Suppressor macrophage treated with lipopolysaccharide for 4 hours (primary cell): ENCODE measurements around the gene CIDEB.
"Not testable (repeated sequence)": the region's sequence is repeated elsewhere in the genome, so short reads cannot be mapped to it uniquely, and the experiment has no call there.

Source experiments
- DNase-seq: peaks from one replicate; pipeline ENCODE4 v3.0.0-alpha.2; 2020

CIDEB gene, protein sequence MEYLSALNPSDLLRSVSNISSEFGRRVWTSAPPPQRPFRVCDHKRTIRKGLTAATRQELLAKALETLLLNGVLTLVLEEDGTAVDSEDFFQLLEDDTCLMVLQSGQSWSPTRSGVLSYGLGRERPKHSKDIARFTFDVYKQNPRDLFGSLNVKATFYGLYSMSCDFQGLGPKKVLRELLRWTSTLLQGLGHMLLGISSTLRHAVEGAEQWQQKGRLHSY

DNA sequence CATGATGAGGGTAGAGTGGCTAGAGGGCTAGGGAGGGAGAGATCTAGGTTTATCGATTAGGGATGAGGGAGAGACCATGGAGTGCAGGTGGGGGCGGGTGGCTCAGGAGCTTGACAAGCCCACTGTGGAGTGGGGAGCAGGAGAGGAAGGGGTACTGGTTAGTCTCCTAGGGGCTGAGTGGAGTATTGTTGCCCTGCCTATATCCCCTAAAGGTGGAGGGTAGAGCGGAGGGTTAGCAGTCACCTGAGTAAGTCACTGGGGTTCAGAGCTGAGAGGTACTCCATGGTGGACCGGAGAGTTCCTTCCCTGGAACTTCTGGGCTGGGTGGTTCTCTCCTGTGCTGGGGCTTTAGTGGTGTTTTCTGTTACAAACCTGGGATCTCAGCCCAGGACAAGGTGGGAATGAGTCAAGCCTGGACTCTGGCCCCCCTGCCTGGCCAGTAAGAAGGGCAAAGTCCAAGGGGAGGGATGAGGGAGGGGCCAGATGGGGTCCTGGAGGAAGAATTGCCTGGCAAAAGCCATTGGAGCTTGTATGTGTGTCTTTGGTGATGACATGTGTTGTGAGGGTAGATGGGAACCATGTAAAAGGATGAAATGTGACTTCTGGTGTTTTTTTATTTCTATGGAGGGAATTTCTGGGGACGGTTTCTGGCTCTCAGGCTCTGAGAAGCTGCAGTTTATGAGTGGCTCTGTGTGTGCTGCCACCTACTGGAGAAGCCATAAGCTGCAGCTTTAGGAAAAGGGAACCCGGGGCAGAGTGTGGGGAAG lies at the start of gene CIDEB:
CIDEB (minus strand) TSS at position 403 of the 767 bp plus-strand sequence; CDS start at position 284, 119 bp downstream.
- DNase-seq: peak; percentile 86

DNA sequence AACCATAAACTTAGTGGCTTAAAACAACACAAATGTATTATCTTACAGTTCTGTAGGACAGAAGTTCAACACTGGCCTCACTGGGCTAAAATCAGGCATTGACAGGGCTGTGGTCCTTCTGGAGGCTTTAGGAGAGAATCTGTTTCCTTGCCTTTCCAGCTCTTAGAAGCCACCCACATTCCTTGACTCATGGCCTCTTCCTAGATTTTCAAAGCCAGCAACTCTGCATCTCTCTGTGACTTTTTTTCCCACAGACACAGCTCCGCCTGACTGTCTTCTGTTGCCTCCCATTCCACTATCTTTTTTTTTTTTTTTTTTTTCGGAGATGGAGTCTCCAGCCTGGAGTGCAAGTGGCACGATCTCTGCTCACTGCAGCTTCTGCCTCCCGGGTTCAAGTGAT lies 48.4 kb upstream of the CIDEB start:
- DNase-seq: no peak

DNA sequence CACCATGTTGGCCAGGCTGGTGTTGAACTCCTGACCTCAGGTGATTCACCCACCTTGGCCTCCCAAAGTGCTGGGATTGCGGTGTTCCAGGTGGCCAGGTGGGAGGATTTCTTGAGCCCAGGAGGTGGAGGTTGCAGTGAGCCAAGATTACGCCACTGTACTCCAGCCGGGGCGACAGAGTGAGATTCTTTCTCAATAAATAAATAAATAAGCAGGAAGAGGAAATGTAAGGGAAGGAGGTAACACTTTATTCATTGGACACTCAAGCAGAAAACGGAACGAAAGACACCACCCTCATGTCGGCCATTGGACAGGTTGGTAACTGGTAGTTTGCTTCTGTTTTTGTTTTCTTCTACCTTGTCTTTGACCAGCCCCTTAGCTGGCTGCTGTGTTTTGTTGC lies 47.2 kb upstream of the CIDEB start:
- no peak for DNase-seq

DNA sequence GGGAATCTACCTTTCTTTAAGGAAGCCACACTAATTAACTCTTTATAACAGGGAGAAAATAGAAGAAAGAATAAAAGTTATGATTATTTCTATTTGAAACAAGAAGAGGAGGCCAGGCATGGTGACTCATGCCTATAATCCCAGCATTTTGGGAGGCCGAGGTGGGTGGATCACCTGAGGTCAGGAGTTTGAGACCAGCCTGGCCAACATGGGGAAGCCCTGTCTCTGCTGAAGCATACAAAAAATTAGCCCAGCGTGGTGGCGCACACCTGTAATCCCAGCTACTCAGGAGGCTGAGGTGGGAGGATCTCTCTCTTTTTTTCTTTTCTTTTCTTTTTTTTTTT lies 46.7 kb upstream of the CIDEB start:
- DNase-seq: not testable (repeated sequence)

DNA sequence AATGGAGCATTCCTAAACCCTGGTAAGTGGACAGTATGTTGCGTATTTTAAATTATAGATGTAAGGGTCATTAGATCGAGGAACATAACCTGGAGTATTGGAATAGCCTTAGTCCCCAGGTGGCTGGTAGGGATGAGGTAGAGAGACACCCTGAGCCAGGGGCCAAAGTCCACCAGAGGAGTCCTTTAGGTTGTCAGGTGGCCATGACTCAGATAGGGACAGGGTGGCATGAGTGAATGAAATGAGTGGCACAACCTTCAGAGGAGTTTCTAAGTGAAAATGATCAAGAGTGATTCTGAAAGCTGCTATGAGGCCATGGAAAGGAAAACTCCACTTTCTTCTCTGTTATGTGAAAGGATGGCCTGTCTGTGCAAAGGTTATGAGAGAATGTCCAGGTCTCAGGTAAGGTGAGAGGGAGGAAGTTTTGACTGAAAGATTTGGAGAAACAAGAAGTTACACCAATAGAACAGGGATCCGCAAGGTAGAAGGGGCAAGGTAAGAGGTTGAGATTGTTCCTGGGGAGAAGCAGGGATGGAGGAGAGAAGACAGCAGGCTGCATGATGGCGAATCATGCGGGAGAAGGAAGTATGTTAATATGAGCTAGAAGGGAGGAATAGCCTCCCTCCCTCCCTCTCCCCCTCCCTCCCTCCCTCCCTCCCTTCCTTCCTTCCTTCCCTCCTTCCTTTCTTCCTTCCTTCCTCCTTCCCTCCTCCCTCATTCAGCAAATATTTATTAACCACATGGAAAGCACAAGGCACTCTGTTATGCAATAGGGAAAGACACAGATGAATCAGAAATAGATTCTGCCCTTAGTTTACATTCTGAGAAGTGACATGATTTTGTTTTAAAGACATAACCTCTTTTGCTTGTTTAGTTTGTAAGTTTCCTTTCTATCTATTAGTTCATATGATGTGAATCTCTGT lies 46.0 kb upstream of the CIDEB start:
- peak; percentile 66 for DNase-seq

DNA sequence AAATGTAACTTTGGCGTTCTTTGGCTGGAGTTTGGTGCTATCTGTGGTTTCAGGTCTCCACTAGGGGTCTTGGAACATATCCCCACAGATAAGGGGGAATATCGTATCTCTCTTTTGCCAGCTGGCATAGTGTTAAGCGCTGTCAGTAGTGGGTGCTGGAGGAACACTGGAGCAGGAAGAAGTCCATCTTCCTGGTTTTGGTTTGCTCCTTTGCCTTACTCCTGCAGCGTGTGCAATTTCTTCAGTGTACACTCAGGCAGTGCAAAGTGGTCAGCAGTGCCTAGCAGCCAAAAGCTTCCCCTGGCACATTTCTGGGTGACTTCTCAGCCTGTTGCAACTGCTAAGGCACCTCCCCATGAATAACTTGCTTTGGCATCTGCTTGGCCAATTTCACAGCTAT lies 43.7 kb upstream of the CIDEB start:
- no peak for DNase-seq

DNA sequence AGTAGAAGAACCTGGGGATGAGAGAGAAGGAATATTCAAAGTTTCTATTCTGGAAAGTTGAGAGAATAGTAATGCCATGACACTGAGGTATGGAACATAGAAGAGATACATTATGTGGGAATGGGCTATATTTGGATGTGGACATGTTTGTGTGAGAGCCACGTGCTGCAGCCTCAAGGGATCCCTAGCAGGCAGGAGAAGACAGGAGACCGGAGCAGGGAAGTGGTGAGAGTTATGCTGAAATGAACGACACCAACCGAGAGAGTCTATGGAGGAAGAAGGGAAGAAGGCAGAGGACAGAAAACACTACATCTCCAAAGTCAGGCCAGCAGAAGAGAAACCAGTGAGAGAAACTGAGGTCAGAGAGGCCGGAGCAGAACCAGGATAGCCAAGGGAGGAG lies 42.0 kb upstream of the CIDEB start:
- no peak for DNase-seq

DNA sequence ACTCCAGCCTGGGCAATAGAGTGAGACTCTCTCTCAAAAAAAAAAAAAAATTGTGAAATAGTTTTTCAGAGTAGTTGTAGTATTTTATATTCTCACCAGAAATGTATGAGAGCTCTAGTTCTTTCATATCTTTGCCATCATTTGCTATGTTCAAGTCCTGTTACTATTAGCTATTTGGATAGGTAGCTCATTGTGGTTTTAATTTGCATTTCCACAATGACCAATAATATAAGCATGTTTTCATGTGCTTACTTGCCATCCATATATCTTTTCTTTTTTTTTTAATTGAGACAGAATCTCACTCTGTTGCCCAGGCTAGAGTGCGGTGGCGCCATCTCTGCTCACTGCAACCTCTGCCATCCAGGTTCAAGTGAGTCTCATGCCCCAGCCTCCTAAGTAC lies 40.4 kb upstream of the CIDEB start:
- no peak for DNase-seq

DNA sequence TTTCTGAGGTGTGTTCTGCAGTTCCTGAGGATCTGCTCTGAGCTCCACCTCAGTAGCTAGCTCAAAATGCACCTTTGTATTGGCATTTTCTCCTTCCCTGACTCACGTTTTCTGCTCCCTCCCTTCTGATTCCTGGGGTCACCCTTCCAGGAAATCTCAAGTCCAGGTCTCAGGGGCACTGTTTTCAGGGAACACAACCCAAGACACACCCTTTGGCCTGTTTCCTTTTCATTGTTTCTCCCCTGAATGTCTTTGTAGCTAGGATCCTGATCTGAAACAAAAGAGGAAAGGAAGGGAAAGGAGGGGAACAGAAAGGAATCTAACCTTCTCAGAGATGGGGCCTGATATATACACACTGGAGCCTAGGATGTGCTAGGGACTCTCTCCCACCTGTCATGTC lies 39.4 kb upstream of the CIDEB start:
- DNase-seq: no peak

DNA sequence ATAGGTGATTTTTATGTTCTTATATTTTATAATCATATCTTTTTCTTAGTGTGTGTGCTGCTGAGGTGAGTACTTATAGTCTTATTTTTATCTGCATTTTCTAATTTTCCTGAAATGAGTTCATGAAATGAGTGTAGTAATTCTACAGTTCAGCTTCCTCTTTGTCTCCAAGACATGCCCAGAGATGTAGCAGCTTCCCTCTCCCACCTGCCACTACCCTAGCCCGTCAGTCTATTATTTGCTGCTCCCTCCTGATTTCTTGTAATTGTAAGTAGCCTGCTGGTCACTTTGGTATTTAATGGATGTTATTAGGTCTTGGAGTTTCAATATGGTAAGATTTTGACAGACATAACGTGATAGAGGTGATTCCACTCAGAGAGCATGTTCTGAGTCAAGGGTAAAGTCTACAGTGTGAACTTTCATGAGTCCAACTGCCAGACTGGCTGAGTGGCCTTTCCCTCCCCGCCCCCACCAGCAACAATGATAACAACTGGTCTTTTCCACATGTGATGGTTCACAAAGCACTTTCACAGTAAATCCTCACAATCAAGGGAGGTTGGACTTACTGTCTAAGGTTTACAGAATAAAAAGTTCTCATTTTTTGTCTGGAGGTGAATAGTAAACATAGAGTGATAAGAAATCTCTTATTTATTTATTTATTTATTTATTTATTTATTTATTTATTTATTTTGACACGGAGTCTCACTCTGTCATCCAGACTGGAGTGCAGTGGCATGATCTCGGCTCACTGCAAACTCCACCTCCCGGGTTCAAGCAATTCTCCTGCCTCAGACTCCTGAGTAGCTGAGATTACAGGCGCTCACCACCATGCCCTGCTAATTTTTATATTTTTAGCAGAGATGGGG lies 36.3 kb upstream of the CIDEB start:
- no peak for DNase-seq

DNA sequence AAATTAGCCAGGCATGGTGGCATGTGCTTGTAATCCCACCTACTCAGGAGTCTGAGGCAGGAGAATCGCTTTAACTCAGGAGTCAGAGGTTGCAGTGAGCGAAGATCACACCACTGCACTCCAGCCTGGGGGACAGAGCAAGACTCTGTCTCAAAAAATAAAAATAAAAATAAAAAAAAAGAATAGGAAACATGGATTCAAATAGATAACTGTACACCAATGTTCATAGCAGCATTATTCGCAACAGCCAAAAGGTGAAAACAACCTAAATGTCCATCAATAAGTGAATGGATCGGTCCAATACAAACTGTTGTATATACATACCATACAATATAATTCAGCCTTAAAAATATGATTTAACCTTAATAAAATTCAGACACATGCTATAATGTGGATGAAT lies 35.1 kb upstream of the CIDEB start:
- DNase-seq: no peak

DNA sequence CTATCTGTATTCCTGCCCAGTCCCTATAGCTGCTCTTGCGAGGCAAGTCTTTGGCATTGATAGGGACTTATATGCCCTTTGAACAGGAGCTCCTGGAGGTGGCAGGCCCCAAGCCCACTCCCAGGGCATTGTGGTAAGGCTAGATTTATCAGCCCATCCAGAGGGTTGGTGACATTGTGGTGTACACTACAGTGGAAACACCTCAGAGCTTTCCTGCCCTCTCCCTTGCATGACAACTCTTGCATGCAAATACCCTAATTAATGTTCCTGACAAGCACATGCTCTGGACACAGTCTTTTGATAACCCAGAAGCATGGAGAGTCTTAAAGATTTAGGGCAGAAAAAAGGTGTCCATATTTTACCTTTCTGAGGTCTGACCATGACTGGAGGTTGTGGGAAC lies 32.8 kb upstream of the CIDEB start:
- DNase-seq: no peak

DNA sequence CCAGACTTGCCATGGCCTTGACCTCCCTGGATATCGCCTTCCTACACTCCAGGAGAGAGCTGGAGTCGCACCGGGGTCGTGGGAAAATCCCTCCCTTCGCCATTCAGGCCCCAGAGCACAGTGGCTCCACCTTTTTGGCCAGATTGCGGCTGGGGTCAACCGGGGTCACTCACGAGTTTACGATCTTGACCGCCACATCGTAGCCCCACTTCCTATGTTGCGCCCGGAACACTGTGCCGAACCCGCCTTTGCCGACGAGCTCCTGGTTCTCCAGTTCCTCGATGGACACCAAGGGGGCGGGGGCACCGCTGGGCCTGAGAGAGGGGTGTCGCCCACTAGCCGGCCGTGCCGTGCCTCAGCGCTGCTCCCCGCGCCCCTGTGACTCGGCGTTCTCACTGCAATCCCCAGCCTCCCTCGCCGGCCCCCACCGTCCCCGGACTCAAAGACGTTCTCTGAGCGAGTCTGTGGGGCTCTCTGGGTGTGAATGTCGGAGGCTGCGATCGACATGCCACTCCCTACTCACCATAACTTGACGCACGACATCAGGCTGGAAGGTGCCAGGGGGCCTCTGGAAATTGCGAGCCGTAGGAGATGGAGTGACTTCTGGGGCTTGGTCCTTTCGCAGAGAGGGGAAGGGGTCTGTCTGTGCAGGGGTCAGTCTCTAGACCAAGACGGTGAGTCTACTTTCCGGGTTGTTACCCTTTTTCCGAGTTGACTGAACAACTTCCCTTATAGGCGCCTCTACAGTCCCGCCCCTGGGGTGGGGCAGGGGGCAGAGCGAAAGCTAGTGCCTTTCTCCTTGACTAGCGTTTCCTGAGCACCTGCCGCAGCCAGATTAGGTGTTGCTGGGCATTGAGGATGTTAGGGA lies 31.7 kb upstream of the CIDEB start, which contains the start of gene RIPK3:
RIPK3 (minus strand) TSS at position 708 of the 868 bp plus-strand sequence; CDS start at position 543, 165 bp downstream.
- peak; percentile 77 for DNase-seq

DNA sequence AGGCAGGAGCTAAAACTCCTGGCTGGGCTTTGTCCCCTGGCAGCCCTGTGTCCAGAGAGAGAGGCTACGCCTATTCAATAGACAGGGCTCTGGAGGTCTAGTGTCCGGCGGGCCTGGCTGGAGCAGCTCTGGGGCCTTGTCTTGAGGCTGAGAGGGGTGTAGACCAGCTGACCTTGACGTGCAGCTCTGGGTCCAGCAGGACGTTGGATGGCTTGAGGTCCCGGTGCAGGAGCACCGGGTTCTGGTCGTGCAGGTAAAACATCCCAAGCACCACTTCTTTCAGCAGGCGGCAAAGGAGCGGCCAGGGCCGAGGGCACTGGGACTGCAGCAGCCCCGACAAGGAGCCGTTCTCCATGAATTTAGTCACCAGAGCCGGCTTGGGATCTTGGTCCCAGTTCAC lies 31.1 kb upstream of the CIDEB start:
- no peak for DNase-seq

DNA sequence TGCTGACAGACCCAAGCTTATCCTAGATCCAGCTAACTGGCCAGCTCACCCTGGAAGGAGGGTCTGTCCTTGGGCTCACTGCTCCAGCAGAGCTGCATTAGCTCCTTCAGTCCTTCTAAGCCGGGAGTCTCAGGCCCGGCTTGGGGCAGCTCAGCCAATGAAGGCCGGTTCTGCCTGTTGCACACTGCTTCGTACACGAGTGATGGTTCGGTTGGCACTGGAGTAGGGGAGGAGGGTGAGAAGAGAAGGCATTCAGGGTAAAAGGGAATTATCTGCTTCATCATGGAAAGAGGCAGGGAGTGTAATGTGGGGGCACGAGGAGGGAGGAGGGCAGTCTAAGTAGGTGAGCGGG lies 30.0 kb upstream of the CIDEB start:
- DNase-seq: no peak

DNA sequence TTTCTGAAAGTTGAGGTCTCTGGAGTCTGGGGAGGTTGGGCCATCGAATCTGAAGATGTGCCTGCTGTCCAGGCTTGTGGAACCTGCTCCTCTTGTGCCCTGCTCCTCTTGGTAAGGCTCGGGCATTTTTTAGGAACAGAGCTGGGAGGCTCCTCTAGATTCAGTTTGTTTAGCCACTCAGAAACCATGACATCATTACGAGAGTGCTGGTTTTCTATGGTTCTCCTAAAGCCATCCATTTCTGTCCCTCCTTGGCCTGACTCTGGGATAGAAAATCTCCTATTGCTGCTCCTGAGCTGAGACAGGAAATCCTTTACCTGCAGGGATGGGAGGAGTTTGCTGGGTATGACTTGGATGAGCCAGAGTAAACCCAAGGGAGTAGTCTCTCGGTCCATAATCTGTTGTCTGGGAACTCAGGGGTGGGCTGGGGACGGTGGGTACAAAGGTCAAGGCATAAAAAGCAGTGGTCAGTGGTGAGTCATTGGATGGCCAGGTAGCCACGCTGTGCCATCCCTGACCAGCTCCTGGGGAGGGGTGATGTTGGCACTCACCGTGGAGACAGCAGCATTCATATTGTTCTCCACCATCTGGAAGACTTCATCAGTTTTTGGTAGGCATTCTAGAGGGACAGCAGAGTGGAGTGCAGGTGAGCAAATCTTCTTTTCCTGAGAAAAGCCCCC lies 29.5 kb upstream of the CIDEB start:
- DNase-seq: no peak

DNA sequence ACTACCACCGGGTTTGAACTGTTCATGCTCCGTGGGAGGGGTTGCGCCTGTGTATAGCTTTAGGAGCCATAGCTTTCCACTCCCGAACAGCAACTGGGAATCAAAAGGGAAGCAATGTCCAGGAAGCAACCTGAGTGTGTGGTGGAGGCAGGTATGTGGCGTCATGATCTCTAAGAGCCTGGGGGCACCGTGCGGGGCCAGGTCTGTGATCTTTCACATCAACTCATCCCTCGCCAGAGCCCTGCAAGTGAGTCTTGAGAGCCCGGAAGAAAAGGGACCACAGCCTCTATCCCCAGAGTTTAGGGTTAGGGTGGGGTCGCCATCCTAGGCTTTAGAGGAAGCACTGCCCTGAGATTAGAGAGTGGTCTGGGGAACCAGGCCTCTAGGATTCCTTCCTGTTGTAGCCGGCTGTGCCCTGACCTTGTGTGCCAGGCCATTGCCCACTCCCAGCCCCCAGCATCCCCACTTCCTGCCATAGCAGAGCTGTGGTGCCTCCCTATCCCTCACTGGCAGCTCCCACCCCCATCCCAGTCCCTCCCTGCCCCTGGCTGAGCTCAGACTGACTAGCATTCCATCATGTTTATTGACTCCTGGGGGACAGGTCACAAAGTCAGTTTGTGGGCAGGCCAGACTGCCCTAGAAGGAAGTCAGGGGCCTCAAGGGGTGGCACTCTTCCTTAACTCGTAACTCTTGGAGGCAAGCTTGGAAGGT lies 27.8 kb upstream of the CIDEB start:
- DNase-seq: no peak

DNA sequence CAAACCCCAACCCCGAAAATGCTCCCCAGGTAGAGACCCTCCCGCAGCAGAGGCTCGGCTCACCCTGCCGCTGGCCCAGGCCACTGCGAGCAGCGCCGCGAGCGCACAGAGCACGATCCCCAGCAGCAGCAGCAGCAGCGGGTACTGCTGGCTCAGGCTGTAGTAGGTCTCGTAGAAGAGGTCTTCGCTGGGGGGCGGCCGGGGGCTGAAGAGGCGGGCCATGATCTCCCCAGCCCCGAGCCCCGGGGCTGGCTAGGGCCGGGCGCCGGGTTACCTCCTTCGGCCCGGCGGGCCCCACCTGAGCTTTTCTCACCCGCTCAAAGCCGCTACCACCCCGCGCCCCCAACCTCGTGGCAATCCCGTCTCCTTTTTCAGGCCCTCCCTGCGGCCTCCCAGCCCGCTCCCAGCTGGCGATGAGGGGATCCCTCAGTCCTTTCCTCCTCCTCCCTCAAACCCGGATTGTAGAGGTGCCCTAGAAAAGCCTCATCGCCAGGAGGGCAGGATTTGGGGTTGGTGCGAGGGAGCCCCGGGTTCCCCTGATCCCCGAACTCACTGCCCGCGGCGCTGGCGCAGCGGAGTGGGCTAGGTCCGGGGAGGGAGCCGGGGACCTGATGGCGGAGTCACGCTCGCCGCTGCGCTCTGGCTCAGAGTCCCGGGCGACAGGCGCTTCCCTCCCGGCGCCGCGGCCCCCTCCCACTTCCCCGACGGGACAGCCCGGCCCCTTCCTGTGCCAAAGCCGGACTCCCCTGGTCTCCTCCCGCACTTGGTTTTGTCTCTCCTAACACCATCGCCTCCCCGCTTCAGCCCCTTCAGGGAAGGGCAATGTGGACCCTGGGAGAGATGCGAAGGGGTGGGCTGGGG lies 26.9 kb upstream of the CIDEB start, which contains the start of gene ADCY4:
ADCY4 (minus strand) TSS at position 641 of the 861 bp plus-strand sequence; CDS start at position 222, 419 bp downstream.
- DNase-seq: no peak
